ENCODE results near the gene IGLL5.

- TF ChIP-seq, protein P1, sequence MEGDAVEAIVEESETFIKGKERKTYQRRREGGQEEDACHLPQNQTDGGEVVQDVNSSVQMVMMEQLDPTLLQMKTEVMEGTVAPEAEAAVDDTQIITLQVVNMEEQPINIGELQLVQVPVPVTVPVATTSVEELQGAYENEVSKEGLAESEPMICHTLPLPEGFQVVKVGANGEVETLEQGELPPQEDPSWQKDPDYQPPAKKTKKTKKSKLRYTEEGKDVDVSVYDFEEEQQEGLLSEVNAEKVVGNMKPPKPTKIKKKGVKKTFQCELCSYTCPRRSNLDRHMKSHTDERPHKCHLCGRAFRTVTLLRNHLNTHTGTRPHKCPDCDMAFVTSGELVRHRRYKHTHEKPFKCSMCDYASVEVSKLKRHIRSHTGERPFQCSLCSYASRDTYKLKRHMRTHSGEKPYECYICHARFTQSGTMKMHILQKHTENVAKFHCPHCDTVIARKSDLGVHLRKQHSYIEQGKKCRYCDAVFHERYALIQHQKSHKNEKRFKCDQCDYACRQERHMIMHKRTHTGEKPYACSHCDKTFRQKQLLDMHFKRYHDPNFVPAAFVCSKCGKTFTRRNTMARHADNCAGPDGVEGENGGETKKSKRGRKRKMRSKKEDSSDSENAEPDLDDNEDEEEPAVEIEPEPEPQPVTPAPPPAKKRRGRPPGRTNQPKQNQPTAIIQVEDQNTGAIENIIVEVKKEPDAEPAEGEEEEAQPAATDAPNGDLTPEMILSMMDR (IDR thresholded peaks at IDR 0.05; ENCODE audit: low read length): no peak
- TF ChIP-seq EZH2phosphoT487 (IDR thresholded peaks at IDR 0.05; ENCODE audit: low read length) (no peak), EZH2 (optimal IDR thresholded peaks at IDR 0.05; ENCODE audit: low read depth, low read length) (no peak)
Observed at GRCh38 chr22:22892096-22893052, 4.8 kb downstream of the IGLL5 start.
